ENCODE data around the gene NR2E1. TPM values are rescaled to one million over a fixed set of nuclear protein-coding genes. Genes with fewer than 3 reads are reported as not detected.

Gene NR2E1
- total and polyA plus RNA-seq, 2 of the 13 experiments (the other 11 are each of a cell fraction or from before 2014, with no cell fraction given), result not detected

GRCh38 chr6:108210556-108210955 lies 44.7 kb downstream of the NR2E1 start:
- TF ChIP-seq KLF13 (CRISPR knock-in tag; IDR thresholded peaks at IDR 0.05), result no peak
- TF ChIP-seq ZNF660 (CRISPR knock-in tag; IDR thresholded peaks at IDR 0.05; ENCODE audit: borderline replicate concordance, low read depth), result no peak
- no peak for TF ChIP-seq TMF1 (CRISPR knock-in tag; IDR thresholded peaks at IDR 0.05; ENCODE audit: low read depth)
- no peak for TF ChIP-seq TP53 (CRISPR knock-in tag; conservative IDR thresholded peaks at IDR 0.05)
- no peak for TF ChIP-seq WIZ (CRISPR knock-in tag; IDR thresholded peaks at IDR 0.05)
- no peak for TF ChIP-seq ZFP36 (IDR thresholded peaks at IDR 0.05; ENCODE audit: borderline replicate concordance, low read depth, low read length, partially characterized antibody)
- no peak for TF ChIP-seq ZNF652 (CRISPR knock-in tag; IDR thresholded peaks at IDR 0.05; ENCODE audit: borderline replicate concordance, low read depth)
- no peak for TF ChIP-seq ZNF558 (CRISPR knock-in tag; IDR thresholded peaks at IDR 0.05; ENCODE audit: borderline replicate concordance)
- no peak for TF ChIP-seq HNF4A (CRISPR knock-in tag; IDR thresholded peaks at IDR 0.05)
- TF ChIP-seq ARNT (IDR thresholded peaks at IDR 0.05), result no peak
- TF ChIP-seq MBNL3 (CRISPR knock-in tag; conservative IDR thresholded peaks at IDR 0.05), result no peak
- no peak for TF ChIP-seq ZBED4 (CRISPR knock-in tag; IDR thresholded peaks at IDR 0.05; ENCODE audit: borderline replicate concordance)
- TF ChIP-seq AHDC1 (CRISPR knock-in tag; IDR thresholded peaks at IDR 0.05; ENCODE audit: borderline replicate concordance), result no peak
- ATAC-seq (no peak), DNase-seq (ENCODE audit: low spot score) (no peak), FAIRE-seq (no peak)
- no peak overlapping the region for H3K4me2 ChIP-seq (ENCODE audit: low read depth, low read length)
- 100% methylated on average over 2 of the region's 2 CpGs for WGBS (ENCODE audit: low lambda C conversion rate)
- intact Hi-C loops (cut with micrococcal nuclease; ENCODE audit: unreplicated experiment), result no loop called here
- no peak overlapping the region for H3K27ac ChIP-seq (ENCODE audit: extremely low read length, insufficient read depth, low read length)
- no peaks in the 10 kb centered on the region for H3K9me3 ChIP-seq (ENCODE audit: low read length)
- CTCF ChIA-PET (ENCODE audit: low intra/inter-chr PET ratio, low total read pairs), result no interaction called here
- no peaks in the 10 kb centered on the region for H3K79me2 ChIP-seq (ENCODE audit: insufficient read depth, low read length)
- in situ Hi-C loops (cut with HindIII; ENCODE audit: extremely low pct_ligation_motif_present, low pct_unique_long_range_greater_than_20kb), result no loop called here
- H4K20me1 ChIP-seq (ENCODE audit: insufficient read depth, low read length), result no peaks in the 10 kb centered on the region
- peaks cover 6 to 28% of the 10 kb centered on the region in 2 experiments; a peak in 4 of 5 replicates for H3K36me3 ChIP-seq (replicated peaks in 1 of 2; ENCODE audit: control insufficient read depth in 1 of 2, insufficient read depth in 2 of 2, low read length in 2 of 2)
- H3K9ac ChIP-seq (ENCODE audit: insufficient read depth, low read depth, low read length), result no peak overlapping the region
- no peaks in the 10 kb centered on the region for H3K4me1 ChIP-seq (ENCODE audit: insufficient read depth, low read length)
- POLR2A ChIA-PET, result no interaction called here
- no peak overlapping the region for H2AFZ ChIP-seq (ENCODE audit: low read length)
- H3K27me3 ChIP-seq (ENCODE audit: control insufficient read depth in 1 of 2, insufficient read depth in 2 of 2, low read length in 2 of 2), result no peaks in the 10 kb centered on the region
- H3K4me3 ChIP-seq (replicated peaks in 1 of 3; ENCODE audit: insufficient read depth in 1 of 3, low read depth in 2 of 3, low read length in 3 of 3), result no peak overlapping the region
- no TSS peak for BruUV-seq (replicated peaks)
